Calu3 (cell line): Measurements from ENCODE around the gene SMIM22. TPM values are rescaled to one million over a fixed set of nuclear protein-coding genes. Genes with fewer than 3 reads are reported as not detected.
A peak's percentile ranks its signal among the peaks of the same experiment; 100 is the strongest.

Experiments used
- BruUV-seq: library from RNA; stranded (reverse); fragments of 400-500 nt; replicated peaks from 2 replicates; lab custom pipeline; 2021; lab: Mats Ljungman, UMichigan
- CTCF ChIA-PET: fragments of 300-600 bp; sonication (Branson Sonifier 250); formaldehyde crosslinking; loops from one replicate; lab custom pipeline; 2022; ENCODE audit warnings: antibody characterized with exemption; lab: Charles Lee
- DNase-seq: peaks from one replicate; pipeline ENCODE4 v3.0.0; 2022
- H3K27ac Mint-ChIP-seq: one replicate; pipeline ENCODE4 v1.8.0; 2022; ENCODE audit warnings: mixed read lengths; ENCODE audit not compliant: unreplicated experiment
- H3K27me3 Mint-ChIP-seq: one replicate; pipeline ENCODE4 v1.8.0; 2022; ENCODE audit warnings: mixed read lengths; ENCODE audit not compliant: unreplicated experiment
- H3K36me3 Mint-ChIP-seq: one replicate; pipeline ENCODE4 v1.8.0; 2022; ENCODE audit warnings: mild to moderate bottlenecking, moderate library complexity, mixed read lengths; ENCODE audit not compliant: insufficient read depth, unreplicated experiment
- H3K4me1 Mint-ChIP-seq: one replicate; pipeline ENCODE4 v1.8.0; 2022; ENCODE audit warnings: mild to moderate bottlenecking, low read depth, mixed read lengths; ENCODE audit not compliant: unreplicated experiment
- H3K4me3 Mint-ChIP-seq: one replicate; pipeline ENCODE4 v1.8.0; 2022; ENCODE audit warnings: mild to moderate bottlenecking, low read depth, moderate library complexity, mixed read lengths; ENCODE audit not compliant: unreplicated experiment
- H3K9me3 Mint-ChIP-seq: one replicate; pipeline ENCODE4 v1.8.0; 2022; ENCODE audit warnings: low read depth, mixed read lengths; ENCODE audit not compliant: unreplicated experiment
- intact Hi-C: fragments of 100-400 bp; cut with micrococcal nuclease; formaldehyde crosslinking; loops from one replicate; pipeline ENCODE4 v1.10.0; 2022; ENCODE audit not compliant: unreplicated experiment
- total RNA-seq: library from RNA; stranded (reverse); gene quantifications from 2 replicates; pipeline ENCODE4 v1.2.3, GENCODE V29; 2022
- TF ChIP-seq, protein P1 (sequence below): fragments of 200-600 bp; IDR thresholded peaks from one replicate; pipeline ENCODE4 v1.8.0; 2022; ENCODE audit warnings: antibody characterized with exemption; ENCODE audit not compliant: unreplicated experiment

SMIM22 gene
- total RNA-seq, 1 experiment from 2014 or later = 208 TPM

- no peaks in the 10 kb centered on the region for H3K9me3 Mint-ChIP-seq
- H3K27me3 Mint-ChIP-seq = no peaks in the 10 kb centered on the region
- CTCF ChIA-PET = no interaction called here
- no peak overlapping the region for H3K4me3 Mint-ChIP-seq
- H3K27ac Mint-ChIP-seq = peak overlapping the region; percentile 61
- H3K4me1 Mint-ChIP-seq = peaks cover 27% of the 10 kb centered on the region
- TF ChIP-seq, protein P1, sequence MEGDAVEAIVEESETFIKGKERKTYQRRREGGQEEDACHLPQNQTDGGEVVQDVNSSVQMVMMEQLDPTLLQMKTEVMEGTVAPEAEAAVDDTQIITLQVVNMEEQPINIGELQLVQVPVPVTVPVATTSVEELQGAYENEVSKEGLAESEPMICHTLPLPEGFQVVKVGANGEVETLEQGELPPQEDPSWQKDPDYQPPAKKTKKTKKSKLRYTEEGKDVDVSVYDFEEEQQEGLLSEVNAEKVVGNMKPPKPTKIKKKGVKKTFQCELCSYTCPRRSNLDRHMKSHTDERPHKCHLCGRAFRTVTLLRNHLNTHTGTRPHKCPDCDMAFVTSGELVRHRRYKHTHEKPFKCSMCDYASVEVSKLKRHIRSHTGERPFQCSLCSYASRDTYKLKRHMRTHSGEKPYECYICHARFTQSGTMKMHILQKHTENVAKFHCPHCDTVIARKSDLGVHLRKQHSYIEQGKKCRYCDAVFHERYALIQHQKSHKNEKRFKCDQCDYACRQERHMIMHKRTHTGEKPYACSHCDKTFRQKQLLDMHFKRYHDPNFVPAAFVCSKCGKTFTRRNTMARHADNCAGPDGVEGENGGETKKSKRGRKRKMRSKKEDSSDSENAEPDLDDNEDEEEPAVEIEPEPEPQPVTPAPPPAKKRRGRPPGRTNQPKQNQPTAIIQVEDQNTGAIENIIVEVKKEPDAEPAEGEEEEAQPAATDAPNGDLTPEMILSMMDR = no peak
- peaks cover 23% of the 10 kb centered on the region for H3K36me3 Mint-ChIP-seq
- no peak for DNase-seq
- no TSS peak for BruUV-seq
- intact Hi-C loops = no loop called here
Observed at GRCh38 chr16:4790871-4791270, 4.3 kb upstream of the SMIM22 start.

GRCh38 chr16:4792951-4793513 is 2.1 kb upstream of the SMIM22 start:
- intact Hi-C loops = no loop called here
- Mint-ChIP-seq H3K36me3 (peaks cover 38% of the 10 kb centered on the region), H3K9me3 (no peaks in the 10 kb centered on the region), H3K4me1 (peaks cover 22% of the 10 kb centered on the region), H3K27me3 (no peaks in the 10 kb centered on the region), H3K4me3 (no peak overlapping the region), H3K27ac (no peak overlapping the region)
- TF ChIP-seq, protein P1 = no peak
- CTCF ChIA-PET = no interaction called here
- DNase-seq = no peak
- no TSS peak for BruUV-seq

GRCh38 chr16:4795828-4796572 is 831 bp downstream of the SMIM22 start:
- Mint-ChIP-seq H3K27ac (peak overlapping the region; percentile 83), H3K36me3 (peaks cover 57% of the 10 kb centered on the region), H3K9me3 (no peaks in the 10 kb centered on the region), H3K4me3 (peak overlapping the region; percentile 83), H3K4me1 (peaks cover 9% of the 10 kb centered on the region), H3K27me3 (no peaks in the 10 kb centered on the region)
- BruUV-seq = TSS peak; percentile 81
- TF ChIP-seq, protein P1 = no peak
- intact Hi-C loops = no loop called here
- DNase-seq = peak; percentile 29
- CTCF ChIA-PET = interaction anchor here (1.3 kb wide), 1 partner anchor 28 kb away, joined by 4 read pairs; no protein-coding TSS in a partner anchor

DNA sequence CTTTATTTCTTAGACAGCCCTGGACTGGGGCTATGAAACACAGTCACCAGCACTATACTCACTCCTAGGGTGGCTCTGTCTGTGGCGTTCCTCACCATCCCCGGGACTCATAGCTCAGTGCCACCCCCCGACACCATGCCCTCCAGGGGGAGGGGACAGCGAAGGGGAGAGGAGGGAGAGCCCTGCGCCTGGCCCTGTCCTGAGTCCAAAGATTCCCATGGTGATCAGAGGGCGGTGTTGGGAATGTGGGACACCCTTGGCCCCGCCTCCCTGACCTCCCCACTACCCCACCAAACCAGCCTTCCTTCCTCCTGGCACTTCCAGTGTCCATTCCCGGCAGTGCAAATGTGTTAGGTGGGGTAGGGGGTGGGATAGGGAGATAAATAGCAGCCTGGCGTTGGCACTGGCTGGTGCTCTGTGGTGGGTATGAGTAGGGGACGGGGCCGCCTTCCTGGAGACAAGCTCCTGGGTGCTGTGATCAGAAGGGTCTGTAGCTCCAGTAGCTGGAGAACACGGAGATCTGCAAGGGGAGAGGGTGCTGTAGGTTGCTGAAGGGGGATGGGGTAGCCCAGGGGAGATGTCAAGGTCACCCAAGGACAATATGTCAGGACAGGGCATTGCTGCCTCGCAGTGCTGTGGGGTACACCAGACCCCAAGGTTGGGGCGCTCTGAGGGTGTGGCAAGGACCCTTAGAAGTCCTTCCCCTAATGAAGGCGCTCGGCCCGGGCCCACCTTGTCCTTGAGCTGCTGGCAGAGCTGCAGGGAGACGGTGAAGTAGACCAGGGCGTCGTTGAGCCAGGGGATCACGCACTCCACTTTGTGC is 2.0 kb downstream of the SMIM22 start:
- H3K27me3 Mint-ChIP-seq = no peaks in the 10 kb centered on the region
- DNase-seq = no peak
- no peaks in the 10 kb centered on the region for H3K9me3 Mint-ChIP-seq
- BruUV-seq = no TSS peak
- intact Hi-C loops = no loop called here
- peaks cover 61% of the 10 kb centered on the region for H3K36me3 Mint-ChIP-seq
- H3K4me3 Mint-ChIP-seq = peak overlapping the region; percentile 83
- CTCF ChIA-PET = no interaction called here
- peaks cover 9% of the 10 kb centered on the region for H3K4me1 Mint-ChIP-seq
- TF ChIP-seq, protein P1 = no peak
- no peak overlapping the region for H3K27ac Mint-ChIP-seq
